Panc1 (cell line): Measurements from ENCODE around the gene RIPOR3. TPM values are rescaled to one million over a fixed set of nuclear protein-coding genes. Genes with fewer than 3 reads are reported as not detected.
A peak's percentile ranks its signal among the peaks of the same experiment; 100 is the strongest.

Experiments
- ATAC-seq: fragments of 200-7000 bp; cut with Tn5 transposase; 2 replicates; pipeline ENCODE4 v1.9.1; 2020; ENCODE audit warnings: mild to moderate bottlenecking, moderate library complexity
- BruUV-seq: library from RNA; stranded (reverse); fragments of 400-500 nt; replicated peaks from 2 replicates; lab custom pipeline; 2021; lab: Mats Ljungman, UMichigan
- CTCF ChIA-PET: fragments of 300-600 bp; sonication (Branson Sonifier 250); formaldehyde crosslinking; loops from one replicate; lab custom pipeline; 2022; ENCODE audit warnings: antibody characterized with exemption; lab: Charles Lee
- POLR2A ChIA-PET: fragments of 300-600 bp; sonication (Branson Sonifier 250); formaldehyde crosslinking; loops from one replicate; lab custom pipeline; 2022; ENCODE audit warnings: antibody characterized with exemption; lab: Charles Lee
- DNase-seq: peaks from one replicate; pipeline ENCODE4 v3.0.0-alpha.2; 2010; ENCODE audit warnings: low read depth, low spot score
- H3K27ac ChIP-seq: 2 replicates; pipeline ENCODE4 v1.5.1; 2011; ENCODE audit warnings: mild to moderate bottlenecking, low read length, inconsistent platforms
- H3K27me3 ChIP-seq: fragments of 200-500 bp; sonication (Bioruptor generic); 2 replicates; pipeline ENCODE4 v1.6.0; 2014; ENCODE audit warnings: low read length, inconsistent platforms; ENCODE audit not compliant: control insufficient read depth, insufficient read depth
- H3K36me3 ChIP-seq: fragments of 200-500 bp; sonication (Bioruptor generic); 2 replicates; pipeline ENCODE4 v1.5.1; 2014; ENCODE audit warnings: inconsistent platforms, mild to moderate bottlenecking, low read length, moderate library complexity; ENCODE audit not compliant: control insufficient read depth, insufficient read depth
- H3K4me1 ChIP-seq: 2 replicates; pipeline ENCODE4 v1.5.1; 2011; ENCODE audit warnings: inconsistent platforms, mild to moderate bottlenecking, low read length, moderate library complexity; ENCODE audit not compliant: control insufficient read depth, insufficient read depth
- H3K4me3 ChIP-seq, 2 experiments: 2 replicates each; pipeline ENCODE4 v1.5.1; 2011 to 2012; ENCODE audit warnings: low read depth in 2 of 2, low read length in 2 of 2, mild to moderate bottlenecking in 2 of 2, inconsistent platforms in 1 of 2, moderate library complexity in 1 of 2
- H3K9me3 ChIP-seq: fragments of 200-500 bp; sonication (Bioruptor generic); 2 replicates; pipeline ENCODE4 v1.5.1; 2014; ENCODE audit warnings: low read depth, mild to moderate bottlenecking, inconsistent platforms, low read length, moderate library complexity; ENCODE audit not compliant: control insufficient read depth, insufficient read depth
- POLR2AphosphoS5 ChIP-seq: IDR thresholded peaks from 2 replicates; pipeline ENCODE4 v1.6.1; 2012; ENCODE audit warnings: mild to moderate bottlenecking, low read depth, low read length, moderate library complexity
- SIN3A ChIP-seq: IDR thresholded peaks from 2 replicates; pipeline ENCODE4 v1.6.1; 2012; ENCODE audit warnings: low read depth, mild to moderate bottlenecking, low read length, moderate library complexity, borderline replicate concordance; ENCODE audit not compliant: insufficient read depth
- TCF7L2 ChIP-seq: IDR thresholded peaks from 2 replicates; pipeline ENCODE4 v1.6.1; 2011; ENCODE audit warnings: mild to moderate bottlenecking, low read depth, low read length, inconsistent platforms
- in situ Hi-C: cut with HindIII; loops from 2 replicates; pipeline ENCODE4 v1.10.0; 2016; ENCODE audit warnings: low sequenced_read_pairs, low pct_unique_long_range_greater_than_20kb
- intact Hi-C: fragments of 100-400 bp; cut with micrococcal nuclease; formaldehyde crosslinking; loops from one replicate; pipeline ENCODE4 v1.10.0; 2022; ENCODE audit not compliant: unreplicated experiment
- total RNA-seq: library from RNA; stranded (reverse); gene quantifications from one replicate; pipeline ENCODE4 v1.2.1, GENCODE V29; 2021; ENCODE audit not compliant: unreplicated experiment
- TF ChIP-seq, protein P1 (sequence below): fragments of 450-650 bp; IDR thresholded peaks from 2 replicates; pipeline ENCODE4 v1.5.1; 2017; ENCODE audit warnings: mild to moderate bottlenecking
- TF ChIP-seq, protein P2 (sequence below), 2 experiments: IDR thresholded peaks; 2 replicates each; pipeline ENCODE4 v1.6.1; 2011 to 2012; ENCODE audit warnings: low read depth in 2 of 2, control low read depth in 1 of 2, low read length in 1 of 2, mild to moderate bottlenecking in 1 of 2, moderate library complexity in 1 of 2; ENCODE audit not compliant: insufficient read depth in 1 of 2

Gene RIPOR3
- total RNA-seq, 1 experiment from 2014 or later, result 92.5 TPM

DNA sequence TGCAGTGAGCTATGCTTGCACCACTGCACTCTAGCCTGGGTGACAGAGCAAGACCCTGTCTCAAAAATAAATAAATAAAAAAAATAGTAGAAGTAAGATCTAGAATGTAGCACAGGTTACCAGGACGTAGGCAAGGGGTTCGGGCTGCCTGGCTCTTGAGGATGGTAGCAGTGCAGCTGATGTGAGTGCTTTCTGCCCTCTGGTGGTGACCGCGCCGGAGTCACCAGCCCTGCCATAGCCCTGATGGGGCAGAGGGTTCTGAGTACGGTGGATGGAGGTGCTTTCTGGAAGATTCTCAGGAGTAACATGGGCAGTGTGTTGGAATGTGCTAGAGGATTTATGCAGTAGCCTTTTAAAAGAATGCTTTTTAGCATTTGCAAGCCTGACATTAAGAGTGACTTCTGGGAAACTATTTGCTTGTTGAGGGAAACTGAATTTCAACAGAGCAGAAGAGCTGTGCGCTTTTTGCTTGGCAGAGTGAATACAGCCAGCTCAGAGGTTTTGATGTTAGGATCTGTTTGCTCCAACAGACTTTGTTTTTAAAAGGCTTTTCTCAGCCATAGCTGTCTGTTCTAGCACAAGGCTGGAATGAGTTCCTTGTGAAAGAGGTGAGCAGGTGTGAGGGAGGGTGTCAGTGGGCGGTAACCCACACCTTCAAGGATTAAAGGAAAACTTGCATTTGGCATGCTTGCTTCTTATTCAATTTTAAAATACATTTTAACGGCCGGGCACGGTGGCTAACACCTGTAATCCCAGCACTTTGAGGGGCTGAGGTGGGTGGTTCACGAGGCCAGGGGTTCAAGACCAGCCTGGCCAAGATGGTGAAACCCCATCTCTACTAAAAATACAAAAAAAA, 115.2 kb downstream of the RIPOR3 start:
- Histone ChIP-seq H3K27me3 (no peaks in the 10 kb centered on the region), H3K4me1 (peaks cover 37% of the 10 kb centered on the region), H3K36me3 (peaks cover 17% of the 10 kb centered on the region), H3K27ac (peak overlapping the region; percentile 23; the same call in 1 of the 2 replicates), H3K9me3 (no peaks in the 10 kb centered on the region), H3K4me3 (no peak overlapping the region)
- TF ChIP-seq, protein P1, sequence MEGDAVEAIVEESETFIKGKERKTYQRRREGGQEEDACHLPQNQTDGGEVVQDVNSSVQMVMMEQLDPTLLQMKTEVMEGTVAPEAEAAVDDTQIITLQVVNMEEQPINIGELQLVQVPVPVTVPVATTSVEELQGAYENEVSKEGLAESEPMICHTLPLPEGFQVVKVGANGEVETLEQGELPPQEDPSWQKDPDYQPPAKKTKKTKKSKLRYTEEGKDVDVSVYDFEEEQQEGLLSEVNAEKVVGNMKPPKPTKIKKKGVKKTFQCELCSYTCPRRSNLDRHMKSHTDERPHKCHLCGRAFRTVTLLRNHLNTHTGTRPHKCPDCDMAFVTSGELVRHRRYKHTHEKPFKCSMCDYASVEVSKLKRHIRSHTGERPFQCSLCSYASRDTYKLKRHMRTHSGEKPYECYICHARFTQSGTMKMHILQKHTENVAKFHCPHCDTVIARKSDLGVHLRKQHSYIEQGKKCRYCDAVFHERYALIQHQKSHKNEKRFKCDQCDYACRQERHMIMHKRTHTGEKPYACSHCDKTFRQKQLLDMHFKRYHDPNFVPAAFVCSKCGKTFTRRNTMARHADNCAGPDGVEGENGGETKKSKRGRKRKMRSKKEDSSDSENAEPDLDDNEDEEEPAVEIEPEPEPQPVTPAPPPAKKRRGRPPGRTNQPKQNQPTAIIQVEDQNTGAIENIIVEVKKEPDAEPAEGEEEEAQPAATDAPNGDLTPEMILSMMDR, result peak; percentile 92
- TF ChIP-seq SIN3A (no peak), POLR2AphosphoS5 (0 out of 2 replicates have a peak, but pooled peaks have one; percentile 29), TCF7L2 (no peak)
- TF ChIP-seq, protein P2, sequence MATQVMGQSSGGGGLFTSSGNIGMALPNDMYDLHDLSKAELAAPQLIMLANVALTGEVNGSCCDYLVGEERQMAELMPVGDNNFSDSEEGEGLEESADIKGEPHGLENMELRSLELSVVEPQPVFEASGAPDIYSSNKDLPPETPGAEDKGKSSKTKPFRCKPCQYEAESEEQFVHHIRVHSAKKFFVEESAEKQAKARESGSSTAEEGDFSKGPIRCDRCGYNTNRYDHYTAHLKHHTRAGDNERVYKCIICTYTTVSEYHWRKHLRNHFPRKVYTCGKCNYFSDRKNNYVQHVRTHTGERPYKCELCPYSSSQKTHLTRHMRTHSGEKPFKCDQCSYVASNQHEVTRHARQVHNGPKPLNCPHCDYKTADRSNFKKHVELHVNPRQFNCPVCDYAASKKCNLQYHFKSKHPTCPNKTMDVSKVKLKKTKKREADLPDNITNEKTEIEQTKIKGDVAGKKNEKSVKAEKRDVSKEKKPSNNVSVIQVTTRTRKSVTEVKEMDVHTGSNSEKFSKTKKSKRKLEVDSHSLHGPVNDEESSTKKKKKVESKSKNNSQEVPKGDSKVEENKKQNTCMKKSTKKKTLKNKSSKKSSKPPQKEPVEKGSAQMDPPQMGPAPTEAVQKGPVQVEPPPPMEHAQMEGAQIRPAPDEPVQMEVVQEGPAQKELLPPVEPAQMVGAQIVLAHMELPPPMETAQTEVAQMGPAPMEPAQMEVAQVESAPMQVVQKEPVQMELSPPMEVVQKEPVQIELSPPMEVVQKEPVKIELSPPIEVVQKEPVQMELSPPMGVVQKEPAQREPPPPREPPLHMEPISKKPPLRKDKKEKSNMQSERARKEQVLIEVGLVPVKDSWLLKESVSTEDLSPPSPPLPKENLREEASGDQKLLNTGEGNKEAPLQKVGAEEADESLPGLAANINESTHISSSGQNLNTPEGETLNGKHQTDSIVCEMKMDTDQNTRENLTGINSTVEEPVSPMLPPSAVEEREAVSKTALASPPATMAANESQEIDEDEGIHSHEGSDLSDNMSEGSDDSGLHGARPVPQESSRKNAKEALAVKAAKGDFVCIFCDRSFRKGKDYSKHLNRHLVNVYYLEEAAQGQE (IDR thresholded peaks at IDR 0.05; ENCODE audit: insufficient read depth in 1 of 2, low read depth in 2 of 2, low read length in 1 of 2), result no peak
- ATAC-seq (peak; percentile 85), DNase-seq (no peak)
- CTCF ChIA-PET, result interaction anchor here (0.6 to 1.3 kb wide), 5 partner anchors 82 to 392 kb away, joined by 3 to 11 read pairs (median 4); no protein-coding TSS in a partner anchor
- intact Hi-C loops (loop anchor here (10.0 kb wide), 1 partner anchor 61 kb away; the partner anchor contains the start of gene PTPN1), in situ Hi-C loops (no loop called here)
- BruUV-seq, result no TSS peak
- POLR2A ChIA-PET, result no interaction called here

DNA sequence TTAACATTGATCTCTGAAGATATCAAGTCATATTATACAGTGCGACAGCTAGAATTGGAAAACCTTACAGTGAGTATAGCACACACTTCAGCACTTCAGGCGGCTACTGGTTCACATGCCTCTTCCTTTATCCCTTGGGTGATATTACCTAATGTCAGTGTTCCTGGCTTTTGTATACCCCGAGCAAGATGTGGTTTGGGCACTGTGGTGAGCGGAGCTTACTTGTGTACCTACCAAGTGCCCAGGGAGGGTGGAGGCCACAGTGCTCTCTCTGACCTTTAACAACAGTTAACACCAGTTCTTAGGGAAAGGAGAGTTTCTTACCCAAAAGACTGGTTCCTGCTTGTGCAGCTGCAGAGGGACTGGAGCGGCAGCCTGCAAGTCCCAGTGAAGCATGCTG, 116.8 kb downstream of the RIPOR3 start:
- TF ChIP-seq, protein P1, result no peak
- TF ChIP-seq SIN3A (no peak), POLR2AphosphoS5 (no peak)
- no TSS peak for BruUV-seq
- in situ Hi-C loops, result no loop called here
- Histone ChIP-seq H3K4me1 (peaks cover 33% of the 10 kb centered on the region), H3K27ac (0 out of 2 replicates have a peak overlapping the region, but pooled peaks have one; percentile 4), H3K4me3 (no peak overlapping the region), H3K36me3 (peaks cover 7% of the 10 kb centered on the region), H3K9me3 (no peaks in the 10 kb centered on the region), H3K27me3 (no peaks in the 10 kb centered on the region)
- POLR2A ChIA-PET, result no interaction called here
- DNase-seq, result no peak
- CTCF ChIA-PET, result interaction anchor here (0.6 to 1.3 kb wide), 2 partner anchors 52 to 387 kb away, joined by 3 read pairs; no protein-coding TSS in a partner anchor
- intact Hi-C loops, result loop anchor here (5.0 to 10.0 kb wide), 2 partner anchors 60 to 92 kb away; partner anchors contain the start of gene PTPN1
- no peak for ATAC-seq
